Measurements from ENCODE around the gene FBN1.

GRCh38 chr15:48466079-48466478 is 179.4 kb downstream of the FBN1 start:
- TF ChIP-seq CTCF (conservative IDR thresholded peaks at IDR 0.05 in 1 of 2, IDR thresholded peaks at IDR 0.05 in 1 of 2; ENCODE audit: extremely low read depth in 1 of 2, insufficient read depth in 1 of 2, low read depth in 1 of 2, low read length in 2 of 2) = no peak
- TF ChIP-seq EZH2 (IDR thresholded peaks at IDR 0.05; ENCODE audit: borderline replicate concordance, low read length) = no peak

Measured in mammary epithelial cell (primary cell).